Upper lobe of right lung (tissue), 1 donor: ENCODE data around the gene GET3. TPM values are rescaled to one million over a fixed set of nuclear protein-coding genes. Genes with fewer than 3 reads are reported as not detected.

Experiments
- ATAC-seq: fragments of 200-7000 bp; cut with Tn5 transposase; one replicate; pipeline ENCODE4 v1.9.1; 2020; ENCODE audit warnings: mild to moderate bottlenecking, moderate library complexity
- DNase-seq: peaks from one replicate; pipeline ENCODE4 v3.0.0-alpha.2; 2020
- H3K27ac ChIP-seq: fragments of 200-600 bp; one replicate; pipeline ENCODE4 v1.8.0; 2022
- H3K27me3 ChIP-seq: fragments of 200-600 bp; one replicate; pipeline ENCODE4 v1.8.0; 2022; ENCODE audit warnings: mild to moderate bottlenecking
- H3K36me3 ChIP-seq: fragments of 200-600 bp; one replicate; pipeline ENCODE4 v1.8.0; 2022
- H3K4me1 ChIP-seq: fragments of 200-600 bp; one replicate; pipeline ENCODE4 v1.8.0; 2022
- H3K4me3 ChIP-seq: fragments of 200-600 bp; one replicate; pipeline ENCODE4 v1.8.0; 2022; ENCODE audit warnings: mild to moderate bottlenecking
- H3K9me3 ChIP-seq: fragments of 200-600 bp; one replicate; pipeline ENCODE4 v1.8.0; 2022
- intact Hi-C: fragments of 100-400 bp; cut with DNase I; formaldehyde crosslinking; loops from one replicate; pipeline ENCODE4 v1.11.0; 2022
- total RNA-seq: library from RNA; stranded (reverse); fragmentation: NEBNext Ultra II Directional; extraction: Animal tissue kit (Norgen Biotek cat#: 25700); gene quantifications from one replicate; pipeline ENCODE4 v1.2.1, GENCODE V29; 2021
- TF ChIP-seq, protein P1 (sequence below): fragments of 200-600 bp; IDR thresholded peaks from one replicate; pipeline ENCODE4 v1.8.0; 2022; ENCODE audit warnings: antibody characterized with exemption
- donor health status: DM: no; HTN: yes; CAD: no; lungs with severe emphysema.

GET3 gene
- total RNA-seq, 1 donor from 2014 or later: 55.2 TPM

- intact Hi-C loops: no loop called here
- H3K4me3 ChIP-seq: peak overlapping the region; percentile 72
- no peaks in the 10 kb centered on the region for H3K27me3 ChIP-seq
- TF ChIP-seq, protein P1, sequence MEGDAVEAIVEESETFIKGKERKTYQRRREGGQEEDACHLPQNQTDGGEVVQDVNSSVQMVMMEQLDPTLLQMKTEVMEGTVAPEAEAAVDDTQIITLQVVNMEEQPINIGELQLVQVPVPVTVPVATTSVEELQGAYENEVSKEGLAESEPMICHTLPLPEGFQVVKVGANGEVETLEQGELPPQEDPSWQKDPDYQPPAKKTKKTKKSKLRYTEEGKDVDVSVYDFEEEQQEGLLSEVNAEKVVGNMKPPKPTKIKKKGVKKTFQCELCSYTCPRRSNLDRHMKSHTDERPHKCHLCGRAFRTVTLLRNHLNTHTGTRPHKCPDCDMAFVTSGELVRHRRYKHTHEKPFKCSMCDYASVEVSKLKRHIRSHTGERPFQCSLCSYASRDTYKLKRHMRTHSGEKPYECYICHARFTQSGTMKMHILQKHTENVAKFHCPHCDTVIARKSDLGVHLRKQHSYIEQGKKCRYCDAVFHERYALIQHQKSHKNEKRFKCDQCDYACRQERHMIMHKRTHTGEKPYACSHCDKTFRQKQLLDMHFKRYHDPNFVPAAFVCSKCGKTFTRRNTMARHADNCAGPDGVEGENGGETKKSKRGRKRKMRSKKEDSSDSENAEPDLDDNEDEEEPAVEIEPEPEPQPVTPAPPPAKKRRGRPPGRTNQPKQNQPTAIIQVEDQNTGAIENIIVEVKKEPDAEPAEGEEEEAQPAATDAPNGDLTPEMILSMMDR: no peak
- DNase-seq: no peak
- no peaks in the 10 kb centered on the region for H3K36me3 ChIP-seq
- no peaks in the 10 kb centered on the region for H3K9me3 ChIP-seq
- peak overlapping the region; percentile 93 for H3K27ac ChIP-seq
- peaks cover 41% of the 10 kb centered on the region for H3K4me1 ChIP-seq
- no peak for ATAC-seq
These were observed 42.1 kb downstream of the GET3 start for GRCh38 chr19:12779162-12779993.

DNA sequence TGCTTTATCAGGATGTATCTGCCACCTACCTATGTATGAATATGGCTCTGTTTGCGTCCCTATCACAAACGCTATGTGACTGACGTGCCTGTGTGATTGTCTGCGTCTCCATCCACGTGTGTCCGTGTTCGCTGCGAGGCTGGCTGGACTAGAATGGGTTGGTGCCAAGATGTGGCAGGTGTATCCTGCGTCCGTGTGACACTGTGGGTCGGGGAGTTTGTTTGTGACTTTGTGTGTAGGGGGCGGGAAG is 44.8 kb downstream of the GET3 start:
- H3K36me3 ChIP-seq: no peaks in the 10 kb centered on the region
- intact Hi-C loops: no loop called here
- peak overlapping the region; percentile 56 for H3K4me3 ChIP-seq
- peak overlapping the region; percentile 100 for H3K27ac ChIP-seq
- H3K4me1 ChIP-seq: peaks cover 67% of the 10 kb centered on the region
- ATAC-seq: no peak
- no peaks in the 10 kb centered on the region for H3K27me3 ChIP-seq
- no peaks in the 10 kb centered on the region for H3K9me3 ChIP-seq
- TF ChIP-seq, protein P1: no peak
- DNase-seq: no peak

DNA sequence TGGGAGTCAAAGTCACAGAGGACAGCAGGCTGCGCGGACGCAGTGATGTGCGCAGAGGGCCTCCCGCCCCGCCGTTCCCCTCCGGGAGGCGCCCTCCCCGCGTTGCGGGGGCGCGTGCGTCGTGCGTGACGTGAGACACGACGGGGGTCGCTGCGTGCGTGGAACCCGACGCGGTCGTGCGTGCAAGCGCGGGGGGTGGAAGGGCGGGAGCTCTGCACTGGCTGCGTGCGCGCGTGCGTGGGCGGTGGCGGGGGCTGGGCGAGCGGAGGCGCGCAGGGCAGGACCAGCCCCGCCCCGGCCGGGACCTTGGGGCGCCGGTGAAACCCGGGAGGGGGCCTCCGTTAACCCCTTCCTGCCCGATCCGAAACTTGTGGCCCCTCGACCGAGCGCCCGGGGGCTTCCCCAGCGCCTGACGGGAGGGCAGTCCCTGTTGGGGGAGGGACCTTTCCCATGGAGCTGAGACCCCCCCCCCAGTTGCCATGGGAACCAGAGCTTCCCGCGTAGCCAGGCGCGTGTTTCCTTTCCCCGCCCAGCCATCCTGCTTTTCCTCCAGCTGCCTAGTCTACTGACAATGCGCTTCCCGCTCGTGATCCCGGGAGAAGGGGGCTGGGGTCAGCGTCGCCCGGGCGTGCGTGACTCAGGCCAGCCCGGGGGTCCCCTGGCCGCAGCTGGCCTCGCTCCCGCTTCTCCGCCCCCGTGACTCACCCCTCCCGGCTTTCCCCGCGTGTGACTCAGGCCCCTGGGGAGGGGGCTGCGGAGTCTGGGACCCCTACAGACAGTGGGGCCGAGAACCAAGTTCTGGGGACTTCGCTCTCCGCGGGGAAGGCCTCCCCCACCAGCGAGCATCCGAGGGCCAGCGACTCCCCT is 45.4 kb downstream of the GET3 start:
- TF ChIP-seq, protein P1: peak; percentile 20
- peaks cover 68% of the 10 kb centered on the region for H3K4me1 ChIP-seq
- H3K9me3 ChIP-seq: no peaks in the 10 kb centered on the region
- peak overlapping the region; percentile 56 for H3K4me3 ChIP-seq
- no peaks in the 10 kb centered on the region for H3K27me3 ChIP-seq
- DNase-seq: peak; percentile 96
- intact Hi-C loops: no loop called here
- ATAC-seq: peak; percentile 67
- peak overlapping the region; percentile 100 for H3K27ac ChIP-seq
- no peaks in the 10 kb centered on the region for H3K36me3 ChIP-seq

DNA sequence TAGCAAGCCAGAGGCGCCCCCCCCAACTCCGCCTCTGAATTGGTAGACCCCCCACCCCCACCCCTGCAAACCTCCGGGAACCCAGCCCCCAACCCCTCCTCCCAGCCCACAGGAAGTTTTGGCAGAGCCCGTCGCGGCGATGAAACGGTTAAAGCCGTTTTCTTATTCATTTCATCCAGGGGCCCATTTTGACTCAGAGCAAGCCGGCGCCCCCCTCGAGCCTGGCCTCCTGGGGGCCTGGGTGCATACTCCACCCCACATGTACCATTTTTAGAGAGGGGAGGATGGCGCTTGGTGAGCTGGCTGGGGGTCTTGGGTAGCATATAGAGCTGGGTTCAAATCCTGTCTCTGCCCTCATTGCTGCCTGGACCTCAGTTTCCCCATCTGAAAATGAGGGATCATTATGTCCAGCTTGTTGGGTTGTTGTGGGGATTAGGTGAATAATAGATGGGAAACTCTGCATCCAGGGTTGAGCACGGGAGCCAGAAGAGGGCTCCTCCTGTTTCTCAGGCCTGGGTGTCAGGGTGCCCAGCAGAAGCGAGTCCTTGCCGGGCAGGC is 46.1 kb downstream of the GET3 start:
- H3K36me3 ChIP-seq: no peaks in the 10 kb centered on the region
- peaks cover 75% of the 10 kb centered on the region for H3K4me1 ChIP-seq
- intact Hi-C loops: no loop called here
- H3K4me3 ChIP-seq: peak overlapping the region; percentile 56
- peak overlapping the region; percentile 100 for H3K27ac ChIP-seq
- no peak for ATAC-seq
- H3K9me3 ChIP-seq: no peaks in the 10 kb centered on the region
- TF ChIP-seq, protein P1: no peak
- H3K27me3 ChIP-seq: no peaks in the 10 kb centered on the region
- DNase-seq: no peak

- peak; percentile 87 for DNase-seq
These were observed 46.6 kb downstream of the GET3 start for GRCh38 chr19:12783849-12784393.

More at GRCh38 chr19:12783849-12784393, 46.6 kb downstream of the GET3 start:
- intact Hi-C loops: no loop called here
- Histone ChIP-seq H3K4me1 (peaks cover 75% of the 10 kb centered on the region), H3K4me3 (peak overlapping the region; percentile 56), H3K27ac (peak overlapping the region; percentile 100), H3K36me3 (no peaks in the 10 kb centered on the region), H3K9me3 (no peaks in the 10 kb centered on the region), H3K27me3 (no peaks in the 10 kb centered on the region)
- TF ChIP-seq, protein P1: no peak
- peak; percentile 21 for ATAC-seq
